Duodenal mucosa (tissue), 2 donors: ENCODE data around the gene MAP3K6.
A peak's percentile ranks its signal among the peaks of the same experiment; 100 is the strongest.

Experiments
- H3K27ac ChIP-seq: one replicate; pipeline ENCODE4 v1.7.0; 2013; ENCODE audit warnings: low read depth, low read length
- H3K27me3 ChIP-seq, 2 donors: one replicate each; pipeline ENCODE4 v1.7.0; 2013; ENCODE audit warnings: low read length in 2 of 2, control low read depth in 1 of 2; ENCODE audit not compliant: insufficient read depth in 2 of 2, control insufficient read depth in 1 of 2
- H3K36me3 ChIP-seq, 2 donors: one replicate each; pipeline ENCODE4 v1.7.0; 2013; ENCODE audit warnings: low read length in 2 of 2, control low read depth in 1 of 2; ENCODE audit not compliant: insufficient read depth in 2 of 2, control insufficient read depth in 1 of 2
- H3K4me1 ChIP-seq, 2 donors: one replicate each; pipeline ENCODE4 v1.7.0; 2013; ENCODE audit warnings: low read length in 2 of 2, control low read depth in 1 of 2; ENCODE audit not compliant: insufficient read depth in 2 of 2, control insufficient read depth in 1 of 2
- H3K4me3 ChIP-seq, 2 donors: one replicate each; pipeline ENCODE4 v1.7.0; 2013; ENCODE audit warnings: low read length in 2 of 2, low read depth in 1 of 2
- H3K9ac ChIP-seq, 2 donors: one replicate each; pipeline ENCODE4 v1.7.0; 2013; ENCODE audit warnings: low read length in 2 of 2, low read depth in 1 of 2
- H3K9me3 ChIP-seq, 2 donors: one replicate each; pipeline ENCODE4 v1.7.0; 2013; ENCODE audit warnings: low read length in 2 of 2, control low read depth in 1 of 2; ENCODE audit not compliant: control insufficient read depth in 1 of 2

The MAP3K6 gene

DNA sequence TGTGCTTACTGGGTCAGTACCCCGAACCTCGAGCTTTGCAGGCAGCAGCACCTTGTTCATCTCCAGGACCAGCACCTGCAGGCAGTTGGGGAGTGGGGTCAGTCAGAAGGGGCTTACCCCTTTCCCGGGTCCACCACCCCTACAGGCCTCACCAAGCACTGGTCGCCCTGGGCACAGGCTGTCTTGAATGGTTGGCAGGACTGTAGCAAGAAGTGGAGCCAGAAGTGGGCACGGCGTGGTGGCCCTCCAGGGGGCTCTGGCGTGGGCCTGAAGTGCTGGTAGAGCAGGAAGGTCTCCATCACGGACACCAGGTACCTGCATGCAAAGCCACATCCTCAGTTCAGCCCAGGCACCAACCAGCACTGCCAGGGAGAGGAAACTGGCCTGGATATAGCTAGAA, 5.2 kb downstream of the MAP3K6 start:
- Histone ChIP-seq H3K4me1 (peaks cover 22 to 27% of the 10 kb centered on the region in 2 donors), H3K36me3 (peaks cover 0 to 14% of the 10 kb centered on the region in 2 donors), H3K27me3 (no peaks in the 10 kb centered on the region), H3K27ac (no peak overlapping the region), H3K4me3 (no peak overlapping the region), H3K9ac (no peak overlapping the region), H3K9me3 (no peaks in the 10 kb centered on the region)

DNA sequence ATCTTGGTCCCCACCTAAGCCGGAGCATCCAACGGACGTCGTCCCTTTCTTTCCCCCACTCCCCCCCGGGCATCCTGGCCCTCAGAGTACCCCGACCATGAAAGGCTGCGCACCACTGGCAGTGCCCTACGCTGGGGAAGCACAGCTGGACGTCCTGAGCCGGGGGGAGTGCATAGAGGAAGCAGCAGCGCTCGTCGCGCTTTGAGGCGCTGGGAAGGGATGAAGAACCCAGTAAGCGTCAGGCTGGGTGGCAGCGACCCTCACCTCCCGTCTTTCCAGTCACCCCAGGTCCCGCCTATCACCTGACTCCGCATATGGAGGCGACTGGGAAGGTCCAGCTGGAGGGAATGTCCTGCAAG, 5.7 kb downstream of the MAP3K6 start:
- H3K4me1 ChIP-seq: peaks cover 23 to 27% of the 10 kb centered on the region in 2 donors
- H3K9ac ChIP-seq: no peak overlapping the region
- no peak overlapping the region for H3K27ac ChIP-seq
- H3K9me3 ChIP-seq: no peaks in the 10 kb centered on the region
- peaks cover 0 to 16% of the 10 kb centered on the region in 2 donors for H3K36me3 ChIP-seq
- H3K27me3 ChIP-seq: no peaks in the 10 kb centered on the region
- peak overlapping the region in 1 of 2 donors; percentile 54 for H3K4me3 ChIP-seq

DNA sequence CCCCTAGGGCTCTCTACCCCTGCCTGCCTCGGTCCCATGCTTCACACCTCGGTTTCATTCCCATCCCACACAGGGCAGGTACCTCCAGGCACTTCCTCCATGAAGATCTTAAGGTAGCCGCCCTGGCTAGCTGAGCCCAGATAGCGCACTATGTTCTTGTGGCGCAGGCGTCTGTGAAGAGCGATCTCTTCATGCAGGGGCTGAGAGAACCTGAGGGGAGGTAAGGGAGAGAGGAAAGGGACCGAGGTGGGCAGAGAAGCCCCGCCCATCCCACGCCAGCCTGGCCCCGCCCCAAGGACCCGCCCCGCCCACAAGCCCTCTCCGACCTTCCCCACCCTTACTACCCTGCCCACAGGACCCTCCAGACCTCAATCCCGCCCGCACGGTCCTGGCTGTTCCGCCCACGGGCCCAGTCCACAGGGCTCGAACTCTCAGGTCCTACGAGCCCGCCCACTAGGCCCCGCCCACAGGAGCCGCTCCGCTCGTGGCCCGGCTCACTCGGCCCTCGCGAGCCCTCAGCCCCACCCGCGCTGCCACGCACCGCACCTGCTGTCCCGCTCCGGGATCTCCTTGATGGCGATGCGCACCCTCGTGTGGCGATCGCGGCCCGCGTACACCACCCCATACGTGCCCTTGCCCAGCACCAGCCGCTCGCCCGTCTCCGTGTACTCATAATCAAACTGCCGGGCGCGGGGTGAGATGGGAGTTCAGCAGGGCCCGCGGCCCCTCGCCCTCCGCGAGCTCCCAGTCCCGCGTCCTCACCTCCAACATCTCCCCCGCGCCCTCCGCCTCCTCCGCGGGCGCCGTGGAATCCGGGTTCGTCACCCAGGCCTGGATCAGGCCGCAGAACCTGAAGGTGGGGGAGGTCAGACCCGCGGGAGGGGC, 6.4 kb downstream of the MAP3K6 start:
- peak overlapping the region in 1 of 2 donors; percentile 43 for H3K9ac ChIP-seq
- no peaks in the 10 kb centered on the region for H3K27me3 ChIP-seq
- peaks cover 0 to 22% of the 10 kb centered on the region in 2 donors for H3K36me3 ChIP-seq
- H3K4me3 ChIP-seq: peak overlapping the region; percentile 51 to 54
- peaks cover 23 to 27% of the 10 kb centered on the region in 2 donors for H3K4me1 ChIP-seq
- no peaks in the 10 kb centered on the region for H3K9me3 ChIP-seq
- H3K27ac ChIP-seq: no peak overlapping the region

DNA sequence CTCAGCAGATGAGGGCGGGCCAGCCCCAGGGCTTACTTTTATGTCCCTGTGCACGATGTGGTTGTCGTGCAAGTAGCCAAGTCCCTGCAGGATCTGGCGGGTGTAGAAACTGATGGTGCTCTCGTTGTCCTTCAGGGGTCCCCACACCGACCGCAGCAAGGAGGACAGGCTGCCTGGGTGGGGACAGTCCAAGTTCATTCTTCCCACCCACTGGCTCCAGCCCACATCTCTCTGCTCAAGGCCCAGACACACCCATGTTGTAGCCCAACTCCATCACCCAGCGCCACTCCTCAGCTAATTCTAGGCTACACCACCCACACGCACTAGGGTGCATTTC, 7.0 kb downstream of the MAP3K6 start:
- Histone ChIP-seq H3K9me3 (no peaks in the 10 kb centered on the region), H3K9ac (peak overlapping the region in 1 of 2 donors; percentile 43), H3K4me3 (peak overlapping the region; percentile 51 to 54), H3K4me1 (peaks cover 18 to 22% of the 10 kb centered on the region in 2 donors), H3K27me3 (no peaks in the 10 kb centered on the region), H3K36me3 (peaks cover 0 to 22% of the 10 kb centered on the region in 2 donors), H3K27ac (no peak overlapping the region)

DNA sequence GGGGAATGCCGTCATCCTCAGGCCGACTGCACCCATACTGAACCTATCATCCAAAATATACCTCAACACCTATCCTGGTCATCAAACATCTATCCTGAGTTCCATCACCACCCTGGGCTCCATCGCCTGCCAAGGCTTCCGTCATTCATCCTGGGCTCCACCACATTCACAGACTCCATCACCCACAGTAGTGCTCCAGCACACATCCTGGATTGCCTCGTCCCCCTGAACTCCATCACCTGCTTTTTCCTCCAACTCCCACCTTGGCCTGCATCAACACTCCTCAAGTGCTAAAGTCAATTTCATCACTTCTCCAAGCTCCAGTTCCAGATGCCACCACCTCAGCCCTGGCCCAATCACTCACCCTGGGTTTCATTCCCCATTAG, 7.8 kb downstream of the MAP3K6 start:
- Histone ChIP-seq H3K36me3 (peaks cover 0 to 22% of the 10 kb centered on the region in 2 donors), H3K4me1 (peaks cover 15 to 17% of the 10 kb centered on the region in 2 donors), H3K9ac (no peak overlapping the region)

DNA sequence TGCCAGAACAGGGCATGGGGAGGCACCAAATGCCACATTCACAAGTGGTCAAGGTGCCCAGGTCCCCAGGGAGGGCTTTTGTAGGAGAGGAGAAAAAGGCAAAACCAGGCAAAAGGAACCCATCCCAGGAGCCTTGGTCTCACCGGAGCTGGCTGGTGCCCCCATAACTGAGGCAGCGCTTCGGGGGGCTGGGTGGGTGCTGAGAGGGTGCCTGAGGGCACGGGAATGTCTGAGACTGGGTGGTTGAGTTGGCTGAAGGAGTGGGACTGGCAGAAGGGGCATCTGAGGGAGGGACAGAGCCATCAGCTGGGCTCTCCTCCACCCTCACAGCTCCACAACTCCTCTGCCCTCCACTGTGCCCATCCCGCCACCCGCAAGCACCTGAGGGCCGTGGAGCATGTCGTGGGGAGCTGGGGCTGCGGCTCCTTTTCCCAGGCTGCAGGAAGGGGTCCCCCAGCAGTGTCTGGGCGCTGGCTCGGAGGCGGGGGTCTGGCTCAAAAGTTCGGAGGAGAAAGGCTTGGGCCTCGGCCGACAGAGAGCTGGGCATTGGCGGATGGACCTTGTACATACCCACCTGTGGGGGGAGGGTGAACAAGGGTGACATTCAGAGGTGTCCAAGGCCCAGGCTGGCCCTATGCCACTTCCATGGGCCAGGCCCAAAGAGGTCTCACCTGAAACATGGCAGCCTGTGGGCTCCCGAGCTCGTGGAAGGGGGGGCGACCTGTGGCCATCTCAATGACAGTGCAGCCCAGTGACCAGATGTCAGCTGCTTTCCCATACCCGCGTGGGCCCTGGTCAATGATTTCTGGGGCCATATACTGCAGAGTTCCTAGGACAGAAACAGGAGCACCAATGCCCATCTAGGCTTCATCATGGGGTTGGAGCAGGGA, 8.5 kb downstream of the MAP3K6 start:
- no peaks in the 10 kb centered on the region for H3K9me3 ChIP-seq
- H3K4me1 ChIP-seq: peaks cover 15 to 17% of the 10 kb centered on the region in 2 donors
- H3K27me3 ChIP-seq: no peaks in the 10 kb centered on the region
- H3K9ac ChIP-seq: no peak overlapping the region
- H3K27ac ChIP-seq: no peak overlapping the region
- no peak overlapping the region for H3K4me3 ChIP-seq
- H3K36me3 ChIP-seq: peaks cover 0 to 20% of the 10 kb centered on the region in 2 donors

More for the DNA sequence above, 7.8 kb downstream of the MAP3K6 start:
- H3K27ac ChIP-seq: no peak overlapping the region
- H3K27me3 ChIP-seq: no peaks in the 10 kb centered on the region
- no peak overlapping the region for H3K4me3 ChIP-seq
- H3K9me3 ChIP-seq: no peaks in the 10 kb centered on the region

DNA sequence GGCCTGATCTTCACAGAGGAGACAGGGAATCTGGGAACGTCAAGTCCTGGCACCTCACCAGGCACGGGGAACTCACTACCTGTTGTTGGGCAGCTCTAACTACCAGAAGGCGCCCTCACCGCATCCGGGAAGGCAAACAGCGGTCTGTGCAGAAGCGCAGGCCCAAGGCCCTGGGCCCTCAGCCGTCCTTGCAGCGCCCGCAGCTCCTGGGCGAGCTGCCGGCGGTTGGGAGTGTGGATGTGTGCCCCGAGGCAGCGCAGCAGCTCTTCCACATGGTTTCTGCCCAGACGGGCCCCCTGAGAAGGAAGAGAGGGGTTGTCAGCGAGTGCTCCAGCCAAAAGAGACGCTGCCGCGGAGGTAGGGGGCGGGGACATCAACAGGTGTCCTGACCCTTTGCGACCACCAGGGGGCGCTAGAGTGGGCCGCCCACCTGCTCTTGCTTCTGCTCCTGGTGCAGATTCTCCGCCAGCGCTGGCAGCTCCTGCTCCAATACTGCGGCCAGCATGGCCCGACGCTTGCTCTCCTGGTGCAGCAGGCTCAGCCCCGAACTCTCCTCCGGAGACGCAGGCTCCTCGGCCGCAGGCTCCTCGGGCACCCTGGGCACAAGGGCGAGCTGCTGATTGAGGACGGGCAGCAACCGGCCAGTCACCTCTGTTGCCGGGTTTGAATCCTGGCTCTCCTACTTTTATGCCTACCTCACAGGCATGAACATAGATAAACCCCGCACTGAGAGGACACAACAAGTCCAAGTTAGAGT, 9.3 kb downstream of the MAP3K6 start:
- Histone ChIP-seq H3K27me3 (no peaks in the 10 kb centered on the region), H3K27ac (no peak overlapping the region), H3K4me1 (peaks cover 15 to 17% of the 10 kb centered on the region in 2 donors), H3K36me3 (peaks cover 0 to 20% of the 10 kb centered on the region in 2 donors), H3K4me3 (peak overlapping the region; percentile 66 to 67), H3K9me3 (no peaks in the 10 kb centered on the region), H3K9ac (peak overlapping the region in 1 of 2 donors; percentile 60)

DNA sequence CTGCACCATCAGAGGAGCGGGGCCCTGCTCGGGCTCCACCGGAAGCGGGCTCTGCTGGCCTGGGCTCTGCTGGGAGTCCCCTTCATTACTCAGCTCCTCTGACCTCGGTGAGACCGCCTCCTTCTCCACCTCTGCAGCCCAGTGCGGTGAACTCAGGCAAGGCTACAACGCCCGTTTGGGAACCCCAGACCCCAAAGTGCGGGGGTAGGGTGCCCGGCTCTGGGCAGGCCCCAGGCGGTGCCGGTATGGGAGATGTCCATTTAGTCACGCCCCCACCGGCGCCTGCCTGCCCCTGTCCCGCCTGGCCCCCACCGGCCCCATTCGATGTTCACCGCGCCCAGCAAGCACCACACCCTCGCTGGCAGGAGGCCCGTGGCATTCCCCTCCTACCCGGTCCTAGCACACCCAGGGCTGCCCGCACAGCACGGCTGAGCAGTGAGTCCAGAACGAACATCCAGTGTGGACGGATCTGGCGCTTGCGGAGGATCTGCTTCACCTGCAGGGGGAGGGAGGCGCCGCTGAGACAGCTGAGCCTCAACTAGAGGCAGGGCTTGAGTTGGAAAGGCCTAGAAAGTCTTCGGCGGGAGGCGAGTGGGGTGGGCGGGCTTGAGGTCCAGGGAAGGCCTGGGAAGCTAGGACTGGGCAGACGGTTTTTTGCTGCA, 10.0 kb downstream of the MAP3K6 start:
- peak overlapping the region; percentile 66 to 67 for H3K4me3 ChIP-seq
- peaks cover 15 to 17% of the 10 kb centered on the region in 2 donors for H3K4me1 ChIP-seq
- no peak overlapping the region for H3K27ac ChIP-seq
- no peaks in the 10 kb centered on the region for H3K27me3 ChIP-seq
- H3K9me3 ChIP-seq: no peaks in the 10 kb centered on the region
- peak overlapping the region in 1 of 2 donors; percentile 60 for H3K9ac ChIP-seq
- peaks cover 0 to 15% of the 10 kb centered on the region in 2 donors for H3K36me3 ChIP-seq

DNA sequence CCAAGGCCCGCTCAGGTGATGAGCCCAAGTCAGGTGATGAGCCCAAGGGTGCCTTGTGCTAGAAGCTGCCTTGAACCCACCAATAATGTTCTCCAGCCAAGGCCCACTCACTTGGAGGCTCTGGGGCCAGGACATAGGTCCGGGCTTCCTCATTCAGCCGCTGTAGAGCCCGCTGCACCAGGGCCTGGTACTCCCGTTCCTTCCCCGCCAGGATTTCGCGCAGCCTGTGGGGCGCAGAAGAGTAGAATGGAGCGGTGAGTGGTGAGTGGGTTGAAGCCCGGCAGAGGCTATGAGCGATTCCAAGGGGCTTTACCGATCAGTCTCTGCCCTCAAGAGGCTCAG, 10.5 kb downstream of the MAP3K6 start:
- no peak overlapping the region for H3K27ac ChIP-seq
- H3K4me3 ChIP-seq: peak overlapping the region in 1 of 2 donors; percentile 16
- peaks cover 0 to 13% of the 10 kb centered on the region in 2 donors for H3K36me3 ChIP-seq
- H3K4me1 ChIP-seq: peaks cover 15 to 22% of the 10 kb centered on the region in 2 donors
- no peaks in the 10 kb centered on the region for H3K9me3 ChIP-seq
- no peak overlapping the region for H3K9ac ChIP-seq
- no peaks in the 10 kb centered on the region for H3K27me3 ChIP-seq
